Fibroblast of skin of scalp (primary cell): ENCODE data around the gene CD164. TPM values are rescaled to one million over a fixed set of nuclear protein-coding genes. Genes with fewer than 3 reads are reported as not detected.

Experiments used
- DNase-seq: peaks from one replicate; pipeline ENCODE4 v3.0.0-alpha.2; 2013
- polyA plus RNA-seq, 2 experiments: library from polyadenylated mRNA; unstranded; fragments of 120-200 nt; gene quantifications; one replicate each; pipeline ENCODE4 v1.2.1, GENCODE V29; 2013; ENCODE audit not compliant: insufficient read length in 2 of 2

The CD164 gene
- 149 TPM for polyA plus RNA-seq (2013, experiment 1 of 2; ENCODE audit: insufficient read length)
- polyA plus RNA-seq (2013, experiment 2 of 2; ENCODE audit: insufficient read length), result 176 TPM

- DNase-seq, result peak; percentile 97
Measured at GRCh38 chr6:109381747-109382575, at the start of gene CD164. Gene CD164, minus strand, starts transcription at chr6:109382467. Its CDS starts 89 bp downstream, at chr6:109382378.

DNA sequence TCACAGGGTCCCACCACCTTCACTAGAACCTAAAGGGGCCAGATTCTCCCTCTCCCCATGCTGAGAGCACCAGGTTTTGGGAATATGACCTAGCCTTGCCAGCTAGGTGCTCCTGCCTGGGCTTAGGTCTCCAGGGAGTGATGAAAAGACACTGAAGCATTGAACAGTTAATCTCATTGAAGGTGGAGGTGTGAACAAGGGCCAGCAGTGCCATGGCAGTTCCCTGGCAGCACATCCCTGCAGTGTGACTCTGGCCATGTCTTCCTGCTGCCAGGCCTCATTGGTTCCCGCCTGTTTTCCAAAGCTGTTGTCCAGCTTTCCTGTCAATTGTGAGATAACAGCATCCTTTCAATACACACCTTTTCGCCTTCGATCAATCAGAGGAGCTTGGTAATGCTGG is 47.2 kb upstream of the CD164 start:
- no peak for DNase-seq

- peak; percentile 59 for DNase-seq
Measured at GRCh38 chr6:109428889-109429477, 46.7 kb upstream of the CD164 start.

- DNase-seq, result no peak
Measured at GRCh38 chr6:109424946-109425345, 42.7 kb upstream of the CD164 start.

DNA sequence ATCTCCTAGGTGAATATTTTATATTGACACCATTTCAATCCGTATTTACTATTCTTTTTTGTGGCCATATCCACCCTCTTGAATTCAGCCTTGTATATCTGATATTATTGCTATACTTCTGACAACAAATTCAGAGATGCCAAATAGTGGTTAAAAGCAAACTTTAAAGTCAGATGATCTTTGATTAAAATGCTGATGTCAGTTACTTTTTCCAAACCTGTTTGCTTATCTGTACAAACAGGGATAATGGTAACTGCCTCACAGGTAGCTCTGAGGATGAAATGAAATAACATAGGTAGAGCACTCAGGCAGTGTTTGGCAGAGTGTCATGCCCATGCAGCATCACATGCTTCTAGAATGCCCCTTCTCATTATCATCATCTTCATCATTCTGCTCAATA is 38.9 kb upstream of the CD164 start:
- no peak for DNase-seq

GRCh38 chr6:109420751-109421150 is 38.5 kb upstream of the CD164 start:
- DNase-seq, result no peak

DNA sequence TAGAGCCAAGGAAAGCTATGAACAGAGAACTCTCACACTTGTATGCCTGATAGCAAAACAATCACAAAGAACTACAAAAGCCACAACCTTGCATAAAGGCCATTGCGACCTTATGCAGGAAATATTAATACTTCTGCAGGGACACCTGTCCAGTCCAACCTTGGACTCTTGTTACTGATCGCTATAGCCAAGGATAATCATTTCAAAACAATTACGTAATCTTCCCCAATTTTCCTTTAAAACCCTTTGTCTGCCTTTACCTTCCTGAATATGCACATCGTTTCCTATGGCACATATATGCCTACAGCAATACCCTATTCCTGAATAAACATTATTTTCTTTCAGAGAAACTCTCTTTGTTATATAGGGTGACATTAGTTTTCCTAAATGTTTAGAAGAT is 35.4 kb upstream of the CD164 start:
- no peak for DNase-seq

DNA sequence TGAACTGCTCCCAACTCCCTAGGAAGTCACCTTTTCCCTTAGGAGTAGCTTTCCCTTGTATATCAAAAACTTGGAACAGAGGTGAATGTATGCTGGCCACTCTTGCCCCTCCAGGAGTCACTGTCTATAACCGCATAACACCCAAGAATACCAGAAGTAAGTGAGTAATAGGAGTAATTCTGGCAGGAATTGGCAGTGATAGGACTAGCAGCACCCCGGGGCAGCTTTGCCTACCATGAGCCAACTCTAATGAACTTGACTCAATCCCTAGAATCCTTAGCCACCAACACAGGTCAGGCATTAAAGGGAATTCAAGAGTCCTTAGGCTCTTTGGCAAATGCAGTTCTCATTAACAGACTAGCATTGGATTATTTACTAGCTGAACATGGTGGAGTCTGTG is 28.8 kb upstream of the CD164 start:
- no peak for DNase-seq

GRCh38 chr6:109406196-109406595 is 23.9 kb upstream of the CD164 start:
- peak; percentile 13 for DNase-seq

DNA sequence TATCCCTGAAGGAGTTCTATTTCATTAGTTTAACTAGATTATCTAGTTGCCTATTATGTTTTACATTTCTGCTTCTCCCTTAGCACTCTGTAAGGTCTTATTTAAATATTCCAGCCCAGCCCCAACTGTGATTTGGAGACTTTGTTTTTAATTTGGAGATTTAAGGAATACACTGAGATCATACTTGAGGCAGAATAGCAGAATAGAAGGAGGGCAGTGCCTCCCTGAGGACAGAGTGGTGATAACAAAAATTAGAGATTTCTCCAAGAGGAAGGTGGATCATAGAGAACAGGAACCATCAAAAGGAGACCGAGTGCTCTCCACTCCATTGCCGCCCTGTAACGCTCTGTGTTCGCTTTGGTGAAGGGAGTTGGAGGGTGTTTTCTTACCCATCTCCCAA is 14.8 kb upstream of the CD164 start:
- peak; percentile 17 for DNase-seq

GRCh38 chr6:109396046-109396718 is 13.9 kb upstream of the CD164 start:
- no peak for DNase-seq

DNA sequence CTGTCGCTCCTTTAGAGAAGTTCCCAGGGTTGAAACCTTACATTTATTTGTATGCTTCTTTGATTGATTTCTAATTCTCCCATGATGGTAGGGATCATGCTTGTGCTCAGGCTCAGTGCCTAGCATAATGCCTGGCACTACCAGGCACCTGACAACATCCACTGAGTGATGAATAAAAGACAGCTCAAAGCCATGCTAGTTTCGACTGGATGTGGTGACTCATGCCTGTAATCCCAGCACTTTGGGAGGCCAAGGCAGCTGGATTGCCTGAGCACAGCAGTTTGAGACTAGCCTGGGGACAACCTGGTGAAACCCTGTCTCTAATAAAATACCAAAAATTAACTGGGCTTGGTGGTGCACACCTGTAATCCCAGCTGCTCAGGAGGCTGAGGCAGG is 11.6 kb upstream of the CD164 start:
- no peak for DNase-seq

DNA sequence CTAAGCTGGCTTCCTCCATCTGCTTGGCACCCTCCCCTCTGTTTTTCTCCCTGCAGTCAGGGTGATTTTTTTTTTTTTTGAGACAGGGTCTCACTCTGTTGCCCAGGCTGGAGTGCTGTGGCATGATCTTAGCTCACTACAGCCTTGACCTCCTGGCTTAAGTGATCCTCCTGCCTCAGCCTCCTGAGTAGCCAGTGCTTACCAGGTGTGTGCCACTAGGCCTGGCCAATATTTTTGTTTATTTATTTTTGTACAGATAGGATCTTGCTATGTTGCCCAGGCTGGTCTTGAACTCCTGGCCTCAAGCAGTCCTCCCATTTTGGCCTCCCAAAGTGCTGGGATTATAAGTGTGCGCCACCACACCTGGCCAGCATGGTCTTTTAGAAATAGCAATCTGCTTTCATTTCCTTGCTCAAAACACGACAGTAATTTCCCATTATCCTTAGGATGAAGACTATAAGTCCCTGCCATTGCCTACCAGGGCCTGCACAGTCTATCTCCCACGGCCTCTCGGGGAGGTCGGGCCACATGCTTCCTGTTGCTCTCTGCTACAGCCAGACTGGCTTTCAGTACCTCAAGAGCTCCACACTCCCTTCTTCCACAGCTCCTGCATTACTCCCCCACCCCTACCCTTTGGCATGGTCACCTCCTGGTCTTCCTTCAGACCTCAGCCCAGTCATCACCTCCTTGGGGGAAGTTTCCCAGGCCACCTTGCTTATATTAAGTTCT is 11.1 kb upstream of the CD164 start:
- no peak for DNase-seq

DNA sequence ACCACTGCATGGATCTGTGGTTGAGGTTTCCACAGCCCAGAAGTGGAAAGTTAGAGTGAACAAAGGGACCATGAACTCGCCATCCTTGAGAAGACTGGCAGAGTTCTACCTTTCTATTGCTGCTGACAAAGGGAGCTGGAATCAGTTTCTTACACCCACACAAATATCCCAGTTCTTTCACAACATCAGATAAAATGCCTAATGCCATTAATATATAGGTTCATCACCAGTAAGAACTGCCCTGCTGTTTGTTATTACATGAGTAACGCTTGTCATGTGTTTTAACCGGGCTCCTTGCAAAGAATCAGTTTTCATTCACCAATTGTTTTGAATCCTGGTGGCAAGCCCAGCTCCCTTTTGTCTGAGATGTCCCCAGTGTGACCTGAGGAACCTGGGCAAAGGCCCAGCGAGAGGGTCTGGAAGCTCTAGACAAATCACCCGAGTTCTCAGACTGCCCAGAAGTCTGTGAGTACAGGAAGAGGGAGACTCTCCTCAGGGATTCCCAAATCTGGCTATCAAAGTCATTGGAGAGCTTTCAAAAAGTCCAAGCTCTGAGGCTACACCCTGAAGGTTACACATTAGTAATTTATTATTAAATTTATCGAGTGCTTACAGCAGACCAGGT is 7.5 kb upstream of the CD164 start:
- no peak for DNase-seq

DNA sequence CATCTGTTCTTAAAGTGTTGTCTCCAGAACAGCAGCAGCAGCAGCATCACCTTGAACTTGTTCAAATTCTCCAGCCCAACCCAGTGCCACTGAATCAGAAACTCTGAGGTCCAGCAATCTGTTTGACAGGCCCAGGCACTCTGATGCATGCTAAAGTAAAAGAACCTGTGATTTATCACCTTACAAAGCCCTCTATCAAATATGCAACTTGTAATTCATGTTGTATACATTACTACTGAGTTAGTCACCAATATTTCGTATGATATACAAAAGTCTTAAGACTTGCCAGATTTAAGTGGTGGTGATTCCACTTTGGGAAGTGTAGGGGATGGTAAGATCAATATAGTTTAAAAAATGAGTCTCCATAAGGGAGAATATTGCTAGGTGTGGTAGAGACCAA is 6.0 kb upstream of the CD164 start:
- no peak for DNase-seq

DNA sequence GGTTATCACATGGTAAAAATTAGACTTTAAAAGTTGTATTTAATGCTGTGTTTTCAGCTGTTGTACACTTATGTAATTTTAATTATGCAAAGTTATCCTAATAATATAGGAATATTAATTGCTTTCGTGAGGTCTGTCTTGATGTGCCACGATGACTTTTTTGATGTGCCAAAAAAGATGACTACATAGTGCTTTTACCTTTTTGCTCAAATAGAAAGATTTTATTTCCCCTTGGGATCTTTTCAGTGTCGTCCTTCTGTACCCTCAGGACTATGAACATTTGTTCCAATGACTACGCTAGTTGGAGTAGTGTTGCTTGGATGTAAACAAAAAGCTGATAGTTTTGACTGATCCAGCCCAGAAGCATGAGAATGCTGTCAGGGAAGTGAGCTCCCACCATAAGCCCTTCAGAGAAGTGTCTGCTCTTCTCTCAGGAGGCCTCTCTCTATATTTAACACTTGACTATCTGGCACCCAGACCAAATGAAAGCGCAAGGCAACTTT is 1.2 kb upstream of the CD164 start:
- no peak for DNase-seq

- peak; percentile 94 for DNase-seq
Measured at GRCh38 chr6:109382576-109383437, 540 bp upstream of the CD164 start.

GRCh38 chr6:109381061-109381746 is 1.1 kb downstream of the CD164 start:
- DNase-seq, result no peak

DNA sequence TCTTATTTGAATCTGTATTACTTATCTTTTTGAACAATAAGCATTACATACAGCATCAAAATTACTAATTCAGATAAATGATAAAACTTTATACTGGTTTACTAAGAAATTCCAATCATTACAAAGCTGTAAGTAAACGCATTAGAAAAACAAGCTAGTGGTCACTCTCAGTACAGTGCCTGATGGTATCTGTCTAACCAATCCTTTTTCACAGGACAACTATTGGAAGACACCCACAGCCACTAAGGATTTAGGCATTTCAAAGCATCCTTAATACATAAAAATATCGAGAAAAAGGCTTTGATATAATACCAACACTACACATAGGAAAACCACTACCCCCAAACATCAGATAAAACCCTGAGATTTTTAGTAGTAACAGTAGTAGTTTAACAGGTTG is 2.6 kb downstream of the CD164 start:
- peak; percentile 24 for DNase-seq

DNA sequence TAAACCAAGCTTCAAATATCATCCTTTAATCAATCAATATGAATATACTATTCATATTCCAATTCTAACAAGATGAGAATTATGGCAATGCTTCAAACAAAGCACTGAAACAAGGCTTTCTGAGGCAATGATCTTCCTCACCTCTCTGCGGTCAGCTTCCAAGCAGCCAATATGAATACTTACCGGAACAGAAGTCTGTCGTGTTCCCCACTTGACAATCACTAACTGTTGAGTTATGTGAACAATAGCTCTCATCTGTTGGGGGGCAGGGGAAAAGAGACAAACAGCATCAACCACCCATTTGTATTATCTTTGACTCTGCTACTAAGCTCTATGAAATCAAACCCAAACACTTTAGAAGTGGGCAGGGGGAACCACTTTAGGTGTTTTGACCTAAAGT is 4.5 kb downstream of the CD164 start:
- DNase-seq, result no peak
